Measurements from ENCODE around the gene GPR25.

- TF ChIP-seq CTCF (IDR thresholded peaks at IDR 0.05 in 8 of 11, conservative IDR thresholded peaks at IDR 0.05 in 3 of 11) (no peak), POLR2AphosphoS5 (IDR thresholded peaks at IDR 0.05) (no peak)
Observed at GRCh38 chr1:200880212-200880611, 7.4 kb downstream of the GPR25 start.

Measured in spleen (tissue), 7 donors.